Neural progenitor cell (in vitro differentiated cells): Measurements from ENCODE around the gene MRM1. TPM values are rescaled to one million over a fixed set of nuclear protein-coding genes. Genes with fewer than 3 reads are reported as not detected.

Source experiments
- DNase-seq: peaks from one replicate; pipeline ENCODE4 v3.0.0-alpha.2; 2016; ENCODE audit warnings: low spot score
- H2AFZ ChIP-seq: fragments of 200-600 bp; sonication (generic); replicated peaks from 2 replicates; pipeline ENCODE4 v1.6.1; 2016; ENCODE audit warnings: antibody characterized with exemption
- H3F3A ChIP-seq: fragments of 200-600 bp; sonication (generic); 2 replicates; pipeline ENCODE4 v1.6.1; 2016; ENCODE audit warnings: antibody characterized with exemption, low read depth
- H3K27ac ChIP-seq: fragments of 200-600 bp; sonication (generic); 2 replicates; pipeline ENCODE4 v1.5.1; 2016; ENCODE audit warnings: mild to moderate bottlenecking
- H3K27me3 ChIP-seq: fragments of 200-600 bp; sonication (generic); 2 replicates; pipeline ENCODE4 v1.6.1; 2016; ENCODE audit warnings: mild to moderate bottlenecking, moderate library complexity
- H3K36me3 ChIP-seq: fragments of 200-600 bp; sonication (generic); 2 replicates; pipeline ENCODE4 v1.5.1; 2016
- H3K4me1 ChIP-seq: fragments of 200-600 bp; sonication (generic); 2 replicates; pipeline ENCODE4 v1.6.1; 2016; ENCODE audit warnings: mixed run types
- H3K4me2 ChIP-seq: fragments of 200-600 bp; sonication (generic); 2 replicates; pipeline ENCODE4 v1.6.1; 2016
- H3K4me3 ChIP-seq: fragments of 200-600 bp; sonication (generic); 2 replicates; pipeline ENCODE4 v1.5.1; 2016
- H3K79me2 ChIP-seq: fragments of 200-600 bp; sonication (generic); 2 replicates; pipeline ENCODE4 v1.6.1; 2016; ENCODE audit warnings: low read depth
- H3K9ac ChIP-seq: fragments of 200-600 bp; sonication (generic); 2 replicates; pipeline ENCODE4 v1.6.1; 2016
- H3K9me3 ChIP-seq: fragments of 200-600 bp; sonication (generic); 2 replicates; pipeline ENCODE4 v1.5.1; 2016; ENCODE audit warnings: low read depth
- H4K20me1 ChIP-seq: fragments of 200-600 bp; sonication (generic); 2 replicates; pipeline ENCODE4 v1.6.1; 2016; ENCODE audit warnings: low read depth
- H3K27ac Mint-ChIP-seq: 3 replicates; pipeline ENCODE4 v1.8.0; 2021; ENCODE audit warnings: mixed read lengths
- H3K27me3 Mint-ChIP-seq: 2 replicates; pipeline ENCODE4 v1.8.0; 2022; ENCODE audit warnings: low read depth, mild to moderate bottlenecking, inconsistent platforms, moderate library complexity, mixed read lengths; ENCODE audit not compliant: insufficient read depth
- H3K36me3 Mint-ChIP-seq: 3 replicates; pipeline ENCODE4 v1.8.0; 2021; ENCODE audit warnings: mixed read lengths
- H3K4me1 Mint-ChIP-seq: 3 replicates; pipeline ENCODE4 v1.8.0; 2021; ENCODE audit warnings: mixed read lengths
- H3K4me3 Mint-ChIP-seq: 3 replicates; pipeline ENCODE4 v1.8.0; 2021; ENCODE audit warnings: mild to moderate bottlenecking, moderate library complexity, mixed read lengths
- H3K9me3 Mint-ChIP-seq: 3 replicates; pipeline ENCODE4 v1.8.0; 2020; ENCODE audit warnings: mixed read lengths
- CTCF ChIP-seq: fragments of 200-600 bp; sonication (generic); IDR thresholded peaks from 2 replicates; pipeline ENCODE4 v1.5.1; 2017; ENCODE audit warnings: antibody characterized with exemption, mild to moderate bottlenecking
- EZH2 ChIP-seq: fragments of 200-600 bp; sonication (generic); IDR thresholded peaks from 2 replicates; pipeline ENCODE4 v1.6.1; 2017; ENCODE audit warnings: antibody characterized with exemption, mild to moderate bottlenecking, moderate library complexity
- EZH2phosphoT487 ChIP-seq: fragments of 200-600 bp; sonication (generic); IDR thresholded peaks from 2 replicates; pipeline ENCODE4 v1.6.1; 2017; ENCODE audit warnings: antibody characterized with exemption
- total RNA-seq: library from RNA; depleted of rRNA; stranded (reverse); fragments of >200 nt; gene quantifications from 2 replicates; pipeline ENCODE4 v1.2.3, GENCODE V29; 2015; ENCODE audit warnings: low replicate concordance

The MRM1 gene
- total RNA-seq, 1 donor from 2014 or later, result 0.65 TPM

GRCh38 chr17:36629252-36629847, 28.0 kb downstream of the MRM1 start:
- Mint-ChIP-seq H3K4me3 (no peak overlapping the region), H3K27ac (no peak overlapping the region), H3K27me3 (peaks cover 14% of the 10 kb centered on the region), H3K36me3 (no peaks in the 10 kb centered on the region), H3K9me3 (no peaks in the 10 kb centered on the region), H3K4me1 (peaks cover 47% of the 10 kb centered on the region)
- Histone ChIP-seq H3K79me2 (no peaks in the 10 kb centered on the region), H2AFZ (no peak overlapping the region), H3K36me3 (no peaks in the 10 kb centered on the region), H3K4me2 (no peak overlapping the region), H3K4me1 (peaks cover 47% of the 10 kb centered on the region), H3K27me3 (peaks cover 8% of the 10 kb centered on the region), H3K9ac (no peak overlapping the region), H3K9me3 (no peaks in the 10 kb centered on the region), H3F3A (peaks cover 34% of the 10 kb centered on the region), H3K4me3 (no peak overlapping the region), H3K27ac (no peak overlapping the region), H4K20me1 (peaks cover 6% of the 10 kb centered on the region)
- no peak for TF ChIP-seq EZH2
- TF ChIP-seq CTCF, result peak; percentile 97
- peak; percentile 85 for DNase-seq

- Mint-ChIP-seq H3K4me1 (peaks cover 50% of the 10 kb centered on the region), H3K27me3 (peaks cover 14% of the 10 kb centered on the region), H3K4me3 (no peak overlapping the region), H3K36me3 (no peaks in the 10 kb centered on the region), H3K27ac (no peak overlapping the region), H3K9me3 (no peaks in the 10 kb centered on the region)
- DNase-seq, result peak; percentile 60
- Histone ChIP-seq H2AFZ (no peak overlapping the region), H3K27me3 (peaks cover 15% of the 10 kb centered on the region), H3K36me3 (no peaks in the 10 kb centered on the region), H3K4me1 (peaks cover 47% of the 10 kb centered on the region), H3F3A (peaks cover 34% of the 10 kb centered on the region), H3K9me3 (no peaks in the 10 kb centered on the region), H3K79me2 (no peaks in the 10 kb centered on the region), H3K27ac (no peak overlapping the region), H4K20me1 (peaks cover 6% of the 10 kb centered on the region), H3K4me3 (no peak overlapping the region), H3K9ac (no peak overlapping the region), H3K4me2 (peak overlapping the region; percentile 25)
- TF ChIP-seq EZH2 (no peak), EZH2phosphoT487 (no peak), CTCF (no peak)
Measured at GRCh38 chr17:36629970-36630502, 28.7 kb downstream of the MRM1 start.

GRCh38 chr17:36631022-36631421, 29.6 kb downstream of the MRM1 start:
- H2AFZ ChIP-seq, result no peak overlapping the region
- H3K36me3 ChIP-seq, result no peaks in the 10 kb centered on the region
- peak overlapping the region; percentile 52 for H3K4me3 Mint-ChIP-seq
- H3K4me1 ChIP-seq, result peaks cover 47% of the 10 kb centered on the region
- H3K27me3 Mint-ChIP-seq, result peaks cover 14% of the 10 kb centered on the region
- no peaks in the 10 kb centered on the region for H3K36me3 Mint-ChIP-seq
- peaks cover 49% of the 10 kb centered on the region for H3K4me1 Mint-ChIP-seq
- no peak overlapping the region for H3K4me2 ChIP-seq
- no peak for DNase-seq
- H3K9me3 Mint-ChIP-seq, result no peaks in the 10 kb centered on the region
- H4K20me1 ChIP-seq, result peaks cover 6% of the 10 kb centered on the region
- H3K27ac ChIP-seq, result no peak overlapping the region
- H3F3A ChIP-seq, result peaks cover 34% of the 10 kb centered on the region
- H3K79me2 ChIP-seq, result no peaks in the 10 kb centered on the region
- H3K9me3 ChIP-seq, result no peaks in the 10 kb centered on the region
- H3K27ac Mint-ChIP-seq, result no peak overlapping the region
- TF ChIP-seq EZH2phosphoT487, result no peak
- no peak for TF ChIP-seq EZH2
- TF ChIP-seq CTCF, result no peak
- H3K4me3 ChIP-seq, result no peak overlapping the region
- H3K9ac ChIP-seq, result no peak overlapping the region
- peaks cover 16% of the 10 kb centered on the region for H3K27me3 ChIP-seq
